PFSK-1 (cell line): Measurements from ENCODE around the gene CXCL6.

ENCODE experiments used
- POLR2AphosphoS5 ChIP-seq: IDR thresholded peaks from 2 replicates; pipeline ENCODE4 v1.6.1; 2012; ENCODE audit warnings: low read depth, mild to moderate bottlenecking, control low read depth, low read length, moderate library complexity
- REST ChIP-seq, 2 experiments: IDR thresholded peaks; 2 replicates each; pipeline versions ENCODE4 v1.6.1 to v1.8.0; 2011 to 2012; ENCODE audit warnings: low read depth in 2 of 2, low read length in 2 of 2, control low read depth in 1 of 2, inconsistent platforms in 1 of 2, mild to moderate bottlenecking in 1 of 2, moderate library complexity in 1 of 2; ENCODE audit not compliant: insufficient read depth in 1 of 2
- SIN3A ChIP-seq: IDR thresholded peaks from 2 replicates; pipeline ENCODE4 v1.6.1; 2012; ENCODE audit warnings: mild to moderate bottlenecking, low read length, moderate library complexity, borderline replicate concordance; ENCODE audit not compliant: insufficient read depth
- TAF1 ChIP-seq: IDR thresholded peaks from 2 replicates; pipeline ENCODE4 v1.6.1; 2012; ENCODE audit warnings: low read length, control low read depth, borderline replicate concordance; ENCODE audit not compliant: insufficient read depth

- TF ChIP-seq TAF1: no peak
- TF ChIP-seq REST (IDR thresholded peaks at IDR 0.05; ENCODE audit: insufficient read depth in 1 of 2, low read depth in 2 of 2, low read length in 2 of 2): no peak
- no peak for TF ChIP-seq POLR2AphosphoS5
- no peak for TF ChIP-seq SIN3A
These were observed 15.2 kb upstream of the CXCL6 start for GRCh38 chr4:73821325-73821724.
